ENCODE results near the gene TBC1D3K.
"Not testable (repeated sequence)": the region's sequence is repeated elsewhere in the genome, so short reads cannot be mapped to it uniquely, and the experiment has no call there.

Gene TBC1D3K
- long read RNA-seq, donor 1, result 0 reads
- long read RNA-seq, donor 2, result 0 reads
- long read RNA-seq, donor 3, result 0 reads
- long read RNA-seq, donor 4, result 0 reads
- long read RNA-seq, donor 5, partial matches to known transcripts, result 157 of 242 reads
- long read RNA-seq, donor 5, other reads (novel, unspliced or antisense), result 85 of 242 reads
- long read RNA-seq, donor 6, result 0 reads
- long read RNA-seq, donor 7, result 0 reads
- long read RNA-seq, donor 8, result 0 reads

DNA sequence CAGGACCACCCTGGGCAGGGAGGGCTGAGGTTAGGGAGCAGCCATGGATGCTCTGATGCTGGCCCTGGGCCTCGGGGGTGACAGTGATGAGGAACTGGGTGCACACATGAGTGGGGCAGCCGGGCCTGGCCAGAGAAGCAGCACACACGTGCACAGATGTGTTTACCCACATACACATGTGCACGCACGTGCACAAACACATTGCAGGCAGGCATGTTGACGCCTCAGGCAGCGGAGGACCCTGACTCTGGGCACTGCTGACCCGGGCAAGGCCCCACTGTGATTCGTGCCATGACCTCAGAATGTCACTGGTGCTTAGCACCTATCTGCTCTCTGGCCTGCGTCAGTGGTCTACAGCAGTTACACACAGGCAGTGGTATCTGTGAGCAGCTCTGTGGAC lies at the start of gene TBC1D3K:
TBC1D3K (plus strand) TSS at position 301 of the 400 bp plus-strand sequence. CDS start 1,585 bp downstream, outside the sequence.
- not testable (repeated sequence) for DNase-seq

DNA sequence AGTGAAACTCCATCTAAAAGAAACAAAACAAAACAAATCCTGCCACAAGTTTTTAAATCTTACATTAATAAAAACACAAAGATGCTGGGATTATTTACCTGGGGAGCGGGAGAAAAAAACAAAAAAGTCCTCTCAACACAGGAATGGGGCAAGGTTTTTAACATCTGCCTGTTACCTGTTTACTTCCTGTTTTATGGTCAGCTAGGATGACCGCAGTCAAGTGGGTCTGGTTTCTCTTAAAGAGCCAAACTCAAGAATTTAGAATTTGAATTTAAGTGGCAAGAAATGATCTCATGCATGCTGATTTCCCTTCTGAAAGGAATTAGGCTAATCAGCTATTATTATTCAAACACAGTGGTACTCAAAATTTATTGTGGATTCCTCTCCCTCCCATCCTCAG lies 39.7 kb upstream of the TBC1D3K start:
- DNase-seq, result no peak

DNA sequence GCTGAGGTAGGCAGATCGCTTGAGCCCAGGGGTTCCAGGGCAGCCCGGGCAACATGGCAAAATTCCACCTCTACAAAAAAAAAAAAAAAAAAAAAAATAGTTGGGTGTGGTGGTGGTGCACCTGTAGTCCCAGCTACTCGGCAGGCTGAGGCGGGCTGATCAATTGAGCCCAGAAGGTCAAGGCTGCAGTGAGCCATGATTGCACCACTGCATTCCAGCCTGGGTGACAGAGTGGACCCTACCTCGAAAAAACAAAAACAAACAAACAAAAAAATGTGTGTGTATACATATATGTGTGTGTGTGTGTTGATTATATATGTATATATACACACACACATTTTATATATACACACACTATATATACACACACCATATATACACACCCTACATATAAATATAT lies 39.1 kb upstream of the TBC1D3K start:
- DNase-seq, result no peak

DNA sequence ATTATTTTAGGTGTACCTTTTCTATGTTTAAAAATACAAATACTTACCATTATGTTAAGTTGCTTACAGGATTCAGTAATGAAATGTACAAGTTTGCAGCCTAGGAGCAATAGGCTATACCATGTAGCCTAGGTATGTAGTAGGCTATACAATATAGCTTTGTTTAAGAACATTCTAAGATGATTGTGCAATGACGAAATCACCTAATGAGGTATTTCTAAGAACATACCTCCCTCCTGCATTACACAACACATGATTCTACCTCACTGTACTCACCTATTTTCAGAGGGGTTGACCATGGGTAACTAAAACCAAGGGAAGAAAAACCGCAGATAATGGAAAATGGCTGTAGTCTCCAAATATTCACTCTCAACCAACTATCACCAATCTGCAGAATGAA lies 35.3 kb upstream of the TBC1D3K start:
- no peak for DNase-seq

- not testable (repeated sequence) for DNase-seq
Measured at GRCh38 chr17:37896961-37897360, 27.3 kb upstream of the TBC1D3K start.
